Mesodermal cell (in vitro differentiated cells): Measurements from ENCODE around the gene ZNF397.

Source experiments
- H3K27ac ChIP-seq: 2 replicates; pipeline ENCODE4 v1.7.0; 2013; ENCODE audit warnings: mild to moderate bottlenecking, low read depth, low read length, moderate library complexity; ENCODE audit not compliant: severe bottlenecking
- H3K36me3 ChIP-seq: 2 replicates; pipeline ENCODE4 v1.7.1; 2013; ENCODE audit warnings: mild to moderate bottlenecking, low read length, moderate library complexity; ENCODE audit not compliant: control insufficient read depth, insufficient read depth
- H3K4me1 ChIP-seq: one replicate; pipeline ENCODE4 v1.7.1; 2013; ENCODE audit warnings: mild to moderate bottlenecking, low read length; ENCODE audit not compliant: insufficient read depth, control insufficient read depth, poor library complexity, severe bottlenecking
- H3K4me3 ChIP-seq: 2 replicates; pipeline ENCODE4 v1.7.0; 2013; ENCODE audit warnings: low read length, control low read depth, mild to moderate bottlenecking; ENCODE audit not compliant: insufficient read depth, poor library complexity, severe bottlenecking; ENCODE audit errors: extremely low read depth
- H3K9me3 ChIP-seq: 2 replicates; pipeline ENCODE4 v1.7.1; 2013; ENCODE audit warnings: mild to moderate bottlenecking, low read length, moderate library complexity; ENCODE audit not compliant: control insufficient read depth
- WGBS, 2 experiments: methylation state at CpG; one replicate each; pipeline ENCODE4 v1.1.5; 2013; ENCODE audit warnings: missing lambda C conversion rate in 2 of 2; ENCODE audit not compliant: insufficient coverage in 2 of 2; 5-methylcytosine and 5-hydroxymethylcytosine counted together

ZNF397 gene

DNA sequence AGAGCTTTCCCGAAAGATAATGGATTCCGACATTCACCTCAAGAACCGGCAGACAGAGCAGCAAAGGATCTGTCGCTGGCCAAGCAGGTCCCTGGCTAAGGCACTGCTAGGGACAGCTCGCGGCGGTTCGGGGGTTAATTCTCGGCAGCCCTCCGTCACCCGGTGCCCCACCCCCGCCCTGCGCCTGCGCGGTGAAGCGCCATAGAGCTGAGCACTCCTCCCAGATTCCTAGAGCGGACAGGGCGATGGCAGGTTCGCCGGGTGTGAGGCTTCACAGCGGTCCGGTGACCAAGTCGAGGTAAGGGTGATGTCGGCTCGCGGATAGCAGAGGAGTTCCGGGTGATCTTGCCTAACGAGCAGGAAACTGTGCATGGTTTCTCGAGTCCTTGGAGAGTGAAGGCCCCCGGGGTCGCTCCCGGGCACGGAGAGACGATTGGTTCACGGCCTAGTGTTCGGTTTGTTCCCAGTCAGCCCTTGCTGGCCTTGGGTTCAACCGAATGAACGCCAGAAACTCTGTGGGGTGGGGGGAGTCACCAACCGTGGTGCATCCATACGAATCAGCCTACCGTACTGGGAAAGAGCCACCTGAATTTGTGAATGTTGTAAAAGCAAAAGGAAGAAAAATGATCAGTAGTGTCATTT, 49.4 kb downstream of the ZNF397 start, which contains the start of gene ZSCAN30:
Gene ZSCAN30, minus strand, starts transcription at position 136 of the 642 bp plus-strand sequence. CDS start 25,877 bp downstream, outside the sequence.
- peak within 1 kb of the TSS; percentile 79 for H3K4me3 ChIP-seq
- peaks cover 4% of the 10 kb centered on the region for H3K4me1 ChIP-seq
- H3K9me3 ChIP-seq, result peaks cover 10% of the 10 kb centered on the region
- H3K36me3 ChIP-seq, result peaks cover 34% of the 10 kb centered on the region
- 1% methylated on average over 31 to 37 of the region's 41 CpGs for WGBS, 2 experiments
- H3K27ac ChIP-seq, result peak within 1 kb of the TSS; percentile 71

DNA sequence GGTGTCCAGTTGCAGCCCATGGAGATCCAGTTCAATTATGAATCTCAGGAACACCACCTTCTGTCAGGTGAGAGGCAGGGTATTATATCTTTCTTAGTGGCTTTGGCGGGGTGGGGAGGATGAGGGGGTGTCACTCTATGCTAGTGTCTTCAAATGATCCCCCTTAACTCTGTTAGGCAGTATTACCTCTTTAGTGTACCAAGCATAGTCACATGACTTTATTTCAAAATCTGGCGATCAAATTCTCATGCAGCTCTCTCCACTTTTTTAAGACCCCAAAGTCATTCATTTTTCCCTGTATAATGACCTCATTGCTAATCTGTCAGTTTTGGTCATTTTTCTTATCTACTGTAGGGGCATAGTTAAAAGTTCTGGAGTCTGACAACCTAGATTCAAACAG, 50.3 kb downstream of the ZNF397 start:
- H3K4me1 ChIP-seq, result peaks cover 4% of the 10 kb centered on the region
- peak overlapping the region; percentile 79 for H3K4me3 ChIP-seq
- 63 to 100% methylated on average over 1 of the region's 2 CpGs for WGBS, 2 experiments
- peaks cover 10% of the 10 kb centered on the region for H3K9me3 ChIP-seq
- no peak overlapping the region for H3K27ac ChIP-seq
- peaks cover 44% of the 10 kb centered on the region for H3K36me3 ChIP-seq

DNA sequence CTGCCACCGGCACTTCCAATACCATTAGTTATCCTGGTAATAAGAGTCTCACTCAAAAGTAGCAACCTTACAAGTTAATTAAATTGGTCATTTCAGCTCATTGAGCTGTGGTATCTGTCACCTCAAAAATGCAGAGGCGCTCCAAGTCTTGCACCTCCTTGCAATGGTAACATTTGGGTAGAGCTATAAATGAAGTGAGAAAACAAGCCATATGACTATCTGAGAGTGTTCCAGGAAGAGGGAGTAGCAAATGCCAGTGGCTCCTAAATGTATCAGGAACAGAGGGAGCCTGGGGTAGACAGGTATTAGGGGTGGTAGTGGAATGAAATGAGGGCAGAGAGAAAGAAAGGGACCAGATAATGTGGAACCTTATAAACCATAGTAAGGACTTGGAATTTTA, 55.2 kb downstream of the ZNF397 start:
- Histone ChIP-seq H3K4me3 (no peak overlapping the region), H3K9me3 (peaks cover 24% of the 10 kb centered on the region), H3K27ac (no peak overlapping the region), H3K4me1 (peaks cover 2% of the 10 kb centered on the region), H3K36me3 (peaks cover 88% of the 10 kb centered on the region)
- WGBS, 2 experiments, result 93 to 100% methylated on average over 2 of the region's 2 CpGs

DNA sequence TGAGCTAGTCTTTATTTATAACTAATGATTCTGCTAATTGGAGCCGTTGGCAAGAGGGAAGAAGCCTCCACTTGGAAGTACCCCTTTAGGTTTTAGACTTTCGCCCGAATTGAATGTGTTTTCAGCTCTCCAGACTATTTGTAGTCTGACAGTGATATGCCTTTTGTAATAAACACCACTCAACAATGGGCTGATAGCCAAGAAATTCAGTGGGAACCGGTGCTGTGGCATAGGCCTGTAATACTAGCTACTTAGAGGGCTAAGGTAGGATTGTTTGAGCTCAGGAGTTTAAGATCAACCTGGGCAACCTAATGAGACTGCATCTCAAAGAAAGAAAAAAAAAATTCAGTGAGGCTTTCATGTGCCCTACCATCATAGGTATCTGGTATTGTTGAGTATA, 62.8 kb downstream of the ZNF397 start:
- Histone ChIP-seq H3K4me1 (no peaks in the 10 kb centered on the region), H3K27ac (no peak overlapping the region), H3K36me3 (peaks cover 91% of the 10 kb centered on the region), H3K4me3 (no peak overlapping the region), H3K9me3 (peaks cover 76% of the 10 kb centered on the region)
- WGBS, 2 experiments, result 100% methylated on average over 1 to 2 of the region's 4 CpGs

DNA sequence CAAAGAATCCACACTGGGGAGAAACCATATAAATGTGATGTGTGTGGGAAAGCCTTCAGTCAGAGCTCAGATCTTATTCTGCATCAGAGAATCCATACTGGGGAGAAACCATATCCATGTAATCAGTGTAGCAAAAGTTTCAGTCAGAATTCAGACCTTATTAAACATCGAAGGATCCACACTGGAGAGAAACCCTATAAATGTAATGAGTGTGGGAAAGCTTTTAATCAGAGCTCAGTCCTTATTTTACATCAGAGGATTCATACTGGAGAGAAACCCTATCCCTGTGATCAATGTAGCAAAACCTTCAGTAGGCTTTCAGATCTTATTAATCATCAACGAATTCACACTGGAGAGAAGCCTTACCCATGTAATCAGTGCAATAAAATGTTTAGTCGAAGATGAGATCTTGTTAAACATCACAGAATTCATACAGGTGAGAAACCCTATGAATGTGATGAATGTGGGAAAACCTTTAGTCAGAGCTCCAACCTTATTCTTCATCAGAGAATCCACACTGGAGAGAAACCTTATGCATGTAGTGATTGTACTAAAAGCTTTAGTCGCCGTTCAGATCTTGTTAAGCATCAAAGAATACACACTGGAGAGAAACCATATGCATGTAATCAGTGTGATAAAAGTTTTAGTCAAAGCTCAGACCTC, 65.9 kb downstream of the ZNF397 start:
- whole genome bisulfite sequencing, 2 experiments, result 80% methylated on average over 1 of the region's 5 CpGs; no CpG with 5 or more reads in 1 of the 2 experiments
- H3K27ac ChIP-seq, result no peak overlapping the region
- no peak overlapping the region for H3K4me3 ChIP-seq
- H3K36me3 ChIP-seq, result peaks cover 67% of the 10 kb centered on the region
- H3K4me1 ChIP-seq, result no peaks in the 10 kb centered on the region
- H3K9me3 ChIP-seq, result peaks cover 72% of the 10 kb centered on the region
